Small intestine (tissue), 7 donors: ENCODE results near the gene TNFSF10. TPM values are rescaled to one million over a fixed set of nuclear protein-coding genes. Genes with fewer than 3 reads are reported as not detected.

ENCODE experiments used
- DNase-seq, 2 donors: peaks; one replicate each; pipeline versions ENCODE4 v3.0.0 to v3.0.0-alpha.2; 2013
- FAIRE-seq: peaks from 2 replicates; lab custom pipeline; 2012; peaks lifted over from hg19 to GRCh38; lab: Jason Lieb, UNC
- H3K27ac ChIP-seq, 3 donors: one replicate each; pipeline ENCODE4 v1.5.1; 2013; ENCODE audit warnings: low read length in 2 of 3, mild to moderate bottlenecking in 2 of 3, control low read depth in 1 of 3, inconsistent platforms in 1 of 3, low read depth in 1 of 3, moderate library complexity in 1 of 3
- H3K27me3 ChIP-seq, 3 donors: one replicate each; pipeline ENCODE4 v1.6.1; 2013; ENCODE audit warnings: low read length in 3 of 3, inconsistent platforms in 1 of 3; ENCODE audit not compliant: control insufficient read depth in 3 of 3, insufficient read depth in 3 of 3
- H3K36me3 ChIP-seq, 3 donors: one replicate each; pipeline ENCODE4 v1.6.1; 2013; ENCODE audit warnings: low read length in 3 of 3, inconsistent platforms in 1 of 3, low read depth in 1 of 3, mild to moderate bottlenecking in 1 of 3, moderate library complexity in 1 of 3; ENCODE audit not compliant: control insufficient read depth in 3 of 3, insufficient read depth in 2 of 3
- H3K4me1 ChIP-seq, 3 donors: one replicate each; pipeline ENCODE4 v1.6.1; 2013; ENCODE audit warnings: low read length in 2 of 3, inconsistent platforms in 1 of 3, low read depth in 1 of 3, mild to moderate bottlenecking in 1 of 3, moderate library complexity in 1 of 3; ENCODE audit not compliant: control insufficient read depth in 3 of 3, insufficient read depth in 2 of 3
- H3K4me3 ChIP-seq, 3 donors: one replicate each; pipeline ENCODE4 v1.5.1; 2013; ENCODE audit warnings: low read length in 3 of 3, control low read depth in 1 of 3, inconsistent platforms in 1 of 3, low read depth in 1 of 3, mild to moderate bottlenecking in 1 of 3, moderate library complexity in 1 of 3
- H3K9me3 ChIP-seq, 2 donors: one replicate each; pipeline ENCODE4 v1.6.1; 2013; ENCODE audit warnings: low read depth in 1 of 2, low read length in 1 of 2; ENCODE audit not compliant: control insufficient read depth in 2 of 2, insufficient read depth in 1 of 2
- WGBS, 3 donors: extraction: QIAGEN DNeasy Blood & Tissue Kit; methylation state at CpG; one replicate each; pipeline ENCODE4 v1.1.7; 2013; 5-methylcytosine and 5-hydroxymethylcytosine counted together
- polyA plus RNA-seq, 4 donors: library from polyadenylated mRNA; stranded (reverse) in 3 of 4; unstranded in 1 of 4; fragments of 200-250 nt in 3 of 4; fragments of 120-200 nt in 1 of 4; gene quantifications; one replicate each; pipeline versions ENCODE4 v1.2.1 to v1.2.3, GENCODE V29; 2013
- donor health status: healthy with polysubstance abuse.
- donor health status: control.
- donor health status: control.
- donor health status: Bipolar disorder and iron deficiency.
- donor health status: healthy.

The TNFSF10 gene
- polyA plus RNA-seq, 4 donors: 31.1 to 169 (median 44.3) TPM

- H3K9me3 ChIP-seq: peaks cover 0 to 2% of the 10 kb centered on the region in 2 donors
- DNase-seq (no peak), FAIRE-seq (no peak)
- WGBS, 3 donors: 77 to 88% (median 82%) methylated on average over 4 of the region's 4 CpGs
- H3K36me3 ChIP-seq: no peaks in the 10 kb centered on the region
- H3K27me3 ChIP-seq: peaks cover 0 to 2% (median 0%) of the 10 kb centered on the region in 3 donors
- no peak overlapping the region for H3K27ac ChIP-seq
- H3K4me3 ChIP-seq: no peak overlapping the region
- H3K4me1 ChIP-seq: no peaks in the 10 kb centered on the region
Observed at GRCh38 chr3:172466553-172467130, 56.6 kb downstream of the TNFSF10 start.

GRCh38 chr3:172465281-172465680 lies 57.9 kb downstream of the TNFSF10 start:
- no peak for DNase-seq

GRCh38 chr3:172464306-172464705 lies 58.9 kb downstream of the TNFSF10 start:
- H3K36me3 ChIP-seq: no peaks in the 10 kb centered on the region
- WGBS, 3 donors: 90 to 93% (median 90%) methylated on average over 6 of the region's 6 CpGs

More at GRCh38 chr3:172465281-172465680, 57.9 kb downstream of the TNFSF10 start:
- H3K27ac ChIP-seq: no peak overlapping the region
- no peak for FAIRE-seq
- H3K27me3 ChIP-seq: peaks cover 0 to 2% (median 0%) of the 10 kb centered on the region in 3 donors
- H3K36me3 ChIP-seq: no peaks in the 10 kb centered on the region
- no peaks in the 10 kb centered on the region for H3K4me1 ChIP-seq
- H3K9me3 ChIP-seq: no peaks in the 10 kb centered on the region
- H3K4me3 ChIP-seq: no peak overlapping the region

GRCh38 chr3:172461530-172462138 lies 61.6 kb downstream of the TNFSF10 start:
- Histone ChIP-seq H3K27ac (no peak overlapping the region), H3K9me3 (no peaks in the 10 kb centered on the region), H3K4me1 (no peaks in the 10 kb centered on the region), H3K4me3 (no peak overlapping the region), H3K27me3 (no peaks in the 10 kb centered on the region), H3K36me3 (no peaks in the 10 kb centered on the region)
- no peak for FAIRE-seq
- DNase-seq: peak; percentile 50 to 58
- WGBS, 3 donors: 31 to 34% (median 32%) methylated on average over 5 of the region's 5 CpGs

More at GRCh38 chr3:172464306-172464705, 58.9 kb downstream of the TNFSF10 start:
- Histone ChIP-seq H3K4me3 (no peak overlapping the region), H3K27ac (no peak overlapping the region), H3K27me3 (peaks cover 0 to 2% (median 0%) of the 10 kb centered on the region in 3 donors), H3K4me1 (no peaks in the 10 kb centered on the region), H3K9me3 (no peaks in the 10 kb centered on the region)
- FAIRE-seq: no peak
- no peak for DNase-seq

- 91 to 96% (median 96%) methylated on average over 3 of the region's 3 CpGs for WGBS, 3 donors
- no peak for DNase-seq
- H3K27me3 ChIP-seq: peaks cover 0 to 10% (median 3%) of the 10 kb centered on the region in 3 donors
Observed at GRCh38 chr3:172456404-172456803, 66.8 kb downstream of the TNFSF10 start.

More at GRCh38 chr3:172456404-172456803, 66.8 kb downstream of the TNFSF10 start:
- FAIRE-seq: no peak
- Histone ChIP-seq H3K27ac (no peak overlapping the region), H3K36me3 (no peaks in the 10 kb centered on the region), H3K9me3 (no peaks in the 10 kb centered on the region), H3K4me1 (no peaks in the 10 kb centered on the region), H3K4me3 (no peak overlapping the region)

Other genes starting within 250 kb of the TNFSF10 start
- not detected for gene GHSR, start 75.0 kb downstream of the TNFSF10 start, polyA plus RNA-seq
- 1 to 10 TPM; 1.1 to 7.0 (median 3.3) TPM for gene NCEH1, start 187.6 kb upstream of the TNFSF10 start, polyA plus RNA-seq
- gene ECT2, start 227.3 kb upstream of the TNFSF10 start, polyA plus RNA-seq: 10 to 100 TPM in 2 of 4 donors, 1 to 10 TPM in 2; 3.0 to 16.8 (median 9.8) TPM